ENCODE data around the gene TMEM86B. TPM values are rescaled to one million over a fixed set of nuclear protein-coding genes. Genes with fewer than 3 reads are reported as not detected.

The TMEM86B gene
- total RNA-seq, 2 experiments from 2014 or later, result 5.8 to 6.2 TPM

DNA sequence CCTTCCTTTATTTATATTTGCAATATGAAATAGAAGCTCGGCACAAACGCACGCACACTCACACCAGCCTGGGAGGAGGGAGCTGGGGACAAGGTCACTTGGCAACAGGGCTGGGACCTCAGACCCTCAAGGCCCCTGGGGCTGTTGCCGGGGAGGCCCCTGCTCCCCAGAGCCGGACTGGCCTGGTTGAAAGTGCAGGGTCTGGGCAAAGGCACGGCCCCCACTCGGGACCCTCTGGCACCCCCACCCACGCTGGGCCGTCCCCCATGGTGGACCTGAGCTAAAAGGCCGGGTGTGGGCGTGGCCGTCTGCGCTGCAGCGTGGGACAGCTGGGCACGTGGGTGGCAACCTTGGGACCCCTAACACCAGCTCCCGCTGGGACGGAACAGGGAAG, 1.2 kb upstream of the TMEM86B start:
- H3K9me3 Mint-ChIP-seq, result no peaks in the 10 kb centered on the region
- peaks cover 40% of the 10 kb centered on the region for H3K36me3 Mint-ChIP-seq (ENCODE audit: low read depth)
- no peak overlapping the region for H3K27ac Mint-ChIP-seq
- intact Hi-C loops (cut with micrococcal nuclease), result no loop called here
- H3K4me3 Mint-ChIP-seq, result no peak overlapping the region
- H3K4me1 Mint-ChIP-seq (ENCODE audit: low read depth), result no peaks in the 10 kb centered on the region
- ChIA-PET POLR2A (no interaction called here), CTCF (no interaction called here)
- ATAC-seq (no peak), DNase-seq (no peak)
- H3K27me3 Mint-ChIP-seq, result no peaks in the 10 kb centered on the region
- TF ChIP-seq, protein P1, sequence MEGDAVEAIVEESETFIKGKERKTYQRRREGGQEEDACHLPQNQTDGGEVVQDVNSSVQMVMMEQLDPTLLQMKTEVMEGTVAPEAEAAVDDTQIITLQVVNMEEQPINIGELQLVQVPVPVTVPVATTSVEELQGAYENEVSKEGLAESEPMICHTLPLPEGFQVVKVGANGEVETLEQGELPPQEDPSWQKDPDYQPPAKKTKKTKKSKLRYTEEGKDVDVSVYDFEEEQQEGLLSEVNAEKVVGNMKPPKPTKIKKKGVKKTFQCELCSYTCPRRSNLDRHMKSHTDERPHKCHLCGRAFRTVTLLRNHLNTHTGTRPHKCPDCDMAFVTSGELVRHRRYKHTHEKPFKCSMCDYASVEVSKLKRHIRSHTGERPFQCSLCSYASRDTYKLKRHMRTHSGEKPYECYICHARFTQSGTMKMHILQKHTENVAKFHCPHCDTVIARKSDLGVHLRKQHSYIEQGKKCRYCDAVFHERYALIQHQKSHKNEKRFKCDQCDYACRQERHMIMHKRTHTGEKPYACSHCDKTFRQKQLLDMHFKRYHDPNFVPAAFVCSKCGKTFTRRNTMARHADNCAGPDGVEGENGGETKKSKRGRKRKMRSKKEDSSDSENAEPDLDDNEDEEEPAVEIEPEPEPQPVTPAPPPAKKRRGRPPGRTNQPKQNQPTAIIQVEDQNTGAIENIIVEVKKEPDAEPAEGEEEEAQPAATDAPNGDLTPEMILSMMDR (IDR thresholded peaks at IDR 0.05), result no peak

DNA sequence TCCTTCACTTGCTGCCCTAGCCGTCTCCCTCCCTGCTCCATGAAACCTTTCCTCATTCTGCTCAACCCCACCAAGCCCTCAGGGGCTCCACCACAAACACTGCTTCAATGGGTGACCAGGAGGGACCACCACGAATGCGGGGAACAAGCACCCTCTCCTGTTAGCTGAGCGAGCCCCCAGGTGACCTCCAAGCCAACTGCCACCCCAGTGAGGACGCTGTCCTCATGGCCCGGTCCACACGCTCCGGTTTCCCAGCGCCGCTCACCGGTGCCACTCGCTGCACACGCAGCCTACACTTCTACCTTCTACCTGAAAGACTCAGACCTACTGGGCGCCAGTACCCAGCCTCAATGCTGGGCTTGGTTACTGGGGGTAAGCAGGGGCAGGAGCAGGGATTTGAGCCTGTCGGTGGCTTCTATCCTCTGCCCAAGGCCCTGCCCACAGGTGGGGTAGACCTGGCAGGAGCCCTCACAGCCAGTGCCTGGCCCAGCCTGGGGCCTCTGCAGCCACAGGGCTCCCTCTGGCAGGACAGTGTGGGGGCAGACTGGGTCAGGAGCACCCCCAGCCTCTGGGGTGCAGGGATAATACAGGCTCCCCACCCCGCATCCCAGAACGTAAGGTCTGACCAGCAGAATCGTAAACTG, 704 bp upstream of the TMEM86B start:
- ChIA-PET POLR2A (no interaction called here), CTCF (no interaction called here)
- Mint-ChIP-seq H3K9me3 (no peaks in the 10 kb centered on the region), H3K4me3 (no peak overlapping the region), H3K36me3 (ENCODE audit: low read depth) (peaks cover 37% of the 10 kb centered on the region), H3K27ac (no peak overlapping the region), H3K4me1 (ENCODE audit: low read depth) (no peaks in the 10 kb centered on the region), H3K27me3 (no peaks in the 10 kb centered on the region)
- ATAC-seq, result no peak
- TF ChIP-seq, protein P1 (IDR thresholded peaks at IDR 0.05), result no peak
- intact Hi-C loops (cut with micrococcal nuclease), result no loop called here
- DNase-seq, result no peak

DNA sequence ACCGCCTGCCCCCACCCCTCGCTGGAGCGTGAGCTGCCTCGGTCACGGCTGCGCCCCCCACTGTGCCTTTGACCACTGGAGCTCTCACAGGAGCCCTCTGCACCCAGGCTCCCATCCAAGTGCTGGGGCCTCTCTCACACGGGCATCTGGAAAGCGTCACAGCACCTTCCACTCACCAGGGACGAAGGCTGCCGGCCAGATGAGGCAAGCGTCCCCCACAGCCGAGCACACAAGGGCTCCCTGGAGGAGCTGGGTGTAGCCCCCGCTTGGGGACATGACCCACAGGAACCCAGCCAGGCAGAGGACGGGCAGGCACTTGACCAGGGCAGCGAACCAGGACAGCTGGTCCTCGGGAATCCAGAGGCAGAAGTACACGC, 560 bp downstream of the TMEM86B start:
- H3K27ac Mint-ChIP-seq, result no peak overlapping the region
- ChIA-PET CTCF (no interaction called here), POLR2A (interaction anchor here (0.5 to 1.0 kb wide), 3 partner anchors 8 to 137 kb away, joined by 3 read pairs; no protein-coding TSS in a partner anchor)
- no peak for DNase-seq
- no peak for ATAC-seq
- TF ChIP-seq, protein P1 (IDR thresholded peaks at IDR 0.05), result no peak
- H3K27me3 Mint-ChIP-seq, result no peaks in the 10 kb centered on the region
- intact Hi-C loops (cut with micrococcal nuclease), result no loop called here
- H3K36me3 Mint-ChIP-seq (ENCODE audit: low read depth), result peaks cover 30% of the 10 kb centered on the region
- no peaks in the 10 kb centered on the region for H3K4me1 Mint-ChIP-seq (ENCODE audit: low read depth)
- H3K4me3 Mint-ChIP-seq, result no peak overlapping the region
- H3K9me3 Mint-ChIP-seq, result no peaks in the 10 kb centered on the region

DNA sequence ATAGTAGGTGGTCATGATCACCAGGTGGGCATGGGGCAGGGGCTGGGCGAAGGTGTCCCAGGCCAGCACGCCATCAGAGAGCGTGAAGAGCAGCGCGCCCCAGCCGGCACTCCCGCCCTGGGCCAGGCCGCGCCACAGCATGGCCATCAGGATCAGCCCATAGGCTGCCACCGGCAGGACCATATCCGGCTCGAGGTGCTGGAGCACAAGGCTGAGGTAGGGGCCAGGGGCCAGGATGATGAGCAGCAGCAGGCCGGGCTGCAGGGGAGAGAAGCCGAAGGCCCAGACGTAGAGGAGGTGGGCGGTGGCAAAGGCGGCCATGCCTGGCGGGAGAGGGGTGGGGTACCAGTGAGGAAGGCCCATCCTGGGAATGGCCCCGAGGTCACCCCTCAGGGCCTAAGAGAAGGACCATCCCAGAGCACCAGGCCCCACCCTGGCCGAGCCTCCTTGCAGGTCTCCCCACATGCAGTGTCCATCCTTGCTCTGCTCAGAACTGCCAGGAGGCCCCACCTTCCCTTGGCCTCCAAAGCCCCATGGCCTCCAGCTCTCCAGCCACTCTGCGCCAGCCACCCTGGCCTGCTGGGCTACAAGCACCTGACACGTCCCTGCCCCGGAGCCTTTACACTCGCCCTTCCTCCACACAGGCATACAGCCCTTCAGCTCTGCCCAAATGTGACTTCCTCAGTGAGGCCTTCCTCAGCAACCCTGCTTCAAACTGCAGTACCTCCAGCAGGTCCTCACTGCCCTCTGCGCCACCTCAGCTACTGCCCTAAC, 1.1 kb downstream of the TMEM86B start:
- ChIA-PET CTCF (no interaction called here), POLR2A (interaction anchor here (0.5 to 1.0 kb wide), 3 partner anchors 27 to 137 kb away, joined by 3 read pairs; no protein-coding TSS in a partner anchor)
- Mint-ChIP-seq H3K4me3 (no peak overlapping the region), H3K27ac (no peak overlapping the region), H3K27me3 (no peaks in the 10 kb centered on the region), H3K36me3 (ENCODE audit: low read depth) (peaks cover 26% of the 10 kb centered on the region), H3K4me1 (ENCODE audit: low read depth) (no peaks in the 10 kb centered on the region), H3K9me3 (no peaks in the 10 kb centered on the region)
- DNase-seq (no peak), ATAC-seq (no peak)
- TF ChIP-seq, protein P1 (IDR thresholded peaks at IDR 0.05), result no peak
- intact Hi-C loops (cut with micrococcal nuclease), result no loop called here

DNA sequence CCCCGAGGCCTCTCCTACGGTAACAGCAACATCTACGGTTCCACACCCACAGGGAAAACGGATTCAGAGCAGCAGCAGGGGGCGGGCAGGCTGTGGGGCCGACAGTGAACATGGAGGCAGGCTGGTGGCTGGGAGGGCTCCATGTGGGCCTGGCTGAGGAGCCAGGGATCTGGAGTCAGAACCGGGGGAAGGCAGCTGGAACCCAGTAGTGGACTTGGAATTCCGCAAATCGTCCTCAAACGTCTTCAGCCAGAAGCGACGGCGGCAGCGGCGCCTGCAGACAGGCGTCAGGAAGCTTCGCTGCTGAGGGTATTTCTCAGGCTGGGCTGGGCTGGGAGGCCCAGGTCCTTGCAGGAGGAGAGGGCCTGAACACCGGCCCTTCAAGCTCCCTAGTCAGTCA, 1.8 kb downstream of the TMEM86B start:
- intact Hi-C loops (cut with micrococcal nuclease), result no loop called here
- ATAC-seq (no peak), DNase-seq (no peak)
- TF ChIP-seq, protein P1 (IDR thresholded peaks at IDR 0.05), result no peak
- no peaks in the 10 kb centered on the region for H3K27me3 Mint-ChIP-seq
- H3K4me3 Mint-ChIP-seq, result no peak overlapping the region
- H3K27ac Mint-ChIP-seq, result no peak overlapping the region
- POLR2A ChIA-PET, result interaction anchor here (0.9 kb wide), 1 partner anchor 27 kb away, joined by 3 read pairs; no protein-coding TSS in a partner anchor
- H3K36me3 Mint-ChIP-seq (ENCODE audit: low read depth), result peaks cover 21% of the 10 kb centered on the region
- CTCF ChIA-PET, result no interaction called here
- H3K4me1 Mint-ChIP-seq (ENCODE audit: low read depth), result no peaks in the 10 kb centered on the region
- H3K9me3 Mint-ChIP-seq, result no peaks in the 10 kb centered on the region
